ENCODE data around the gene SLC16A14. TPM values are rescaled to one million over a fixed set of nuclear protein-coding genes. Genes with fewer than 3 reads are reported as not detected.

Gene SLC16A14
- under 0.01 TPM in 1 of 2 replicates, not detected in the other for total RNA-seq

DNA sequence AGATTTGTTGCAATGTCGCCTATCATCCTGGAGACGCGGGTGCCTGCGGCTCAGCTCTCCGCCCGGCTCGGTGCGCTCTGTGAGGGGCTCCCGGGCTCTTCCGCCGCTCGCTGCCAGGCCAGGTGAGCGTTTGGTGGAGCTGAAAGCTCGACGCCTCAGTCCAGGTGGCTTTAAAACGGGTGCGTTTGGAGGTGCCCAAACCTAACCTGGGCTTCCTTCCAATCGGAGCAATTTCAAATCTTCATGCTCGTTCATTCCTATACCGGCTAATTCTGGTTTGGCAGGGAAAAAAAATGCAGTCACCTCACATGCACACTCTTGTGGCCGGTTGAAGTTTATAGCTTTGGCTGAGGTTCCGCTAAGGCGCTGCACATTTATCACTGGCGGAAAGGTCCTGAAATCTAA lies at the start of gene SLC16A14:
SLC16A14 (minus strand) TSS at position 274 of the 405 bp plus-strand sequence. CDS start 9,572 bp downstream, outside the sequence.

Small RNAs within 50 kb of the gene (small RNA-seq; reads per million reads assigned to genes)
- gene RNY4P19 = not detected

Other genes starting within 250 kb of the SLC16A14 start
- 167 and 238 TPM in 2 replicates for gene TRIP12, start 146.9 kb downstream of the SLC16A14 start, total RNA-seq
- gene FBXO36, start 146.4 kb downstream of the SLC16A14 start, total RNA-seq = 4.6 and 4.7 TPM in 2 replicates
- gene SP110, start 151.1 kb upstream of the SLC16A14 start, total RNA-seq = 15.9 and 19.1 TPM in 2 replicates
- 1.2 TPM in 1 of 2 replicates, not detected in the other for gene SP140, start 156.8 kb upstream of the SLC16A14 start, total RNA-seq

Measured in hair follicle dermal papilla cell (primary cell).